ENCODE measurements around the gene TIMM44.

DNA sequence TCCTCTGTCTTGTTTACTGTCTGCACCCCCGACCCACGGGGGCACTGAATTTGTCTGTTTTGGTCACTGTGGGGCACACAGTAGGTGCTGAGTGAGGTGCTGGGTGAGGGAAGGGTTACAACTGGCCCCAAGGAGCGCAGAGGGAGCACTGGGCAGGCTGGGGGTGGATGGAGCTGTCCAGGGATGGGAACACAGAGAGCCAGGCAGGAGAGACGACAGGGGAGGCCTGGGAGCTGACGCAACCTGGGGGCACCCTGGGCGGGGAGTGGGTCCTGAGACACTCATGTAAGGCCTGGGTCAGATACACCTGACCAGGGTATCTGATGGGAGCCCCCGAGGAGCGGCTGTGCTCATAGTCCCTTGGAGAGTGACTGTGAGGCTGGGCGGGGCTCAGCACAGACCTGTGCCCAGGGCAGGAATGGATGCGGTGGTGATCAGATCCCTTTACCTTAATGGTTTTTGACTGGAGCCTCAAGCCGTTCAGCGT lies 37.2 kb upstream of the TIMM44 start:
- TF ChIP-seq, protein P1, sequence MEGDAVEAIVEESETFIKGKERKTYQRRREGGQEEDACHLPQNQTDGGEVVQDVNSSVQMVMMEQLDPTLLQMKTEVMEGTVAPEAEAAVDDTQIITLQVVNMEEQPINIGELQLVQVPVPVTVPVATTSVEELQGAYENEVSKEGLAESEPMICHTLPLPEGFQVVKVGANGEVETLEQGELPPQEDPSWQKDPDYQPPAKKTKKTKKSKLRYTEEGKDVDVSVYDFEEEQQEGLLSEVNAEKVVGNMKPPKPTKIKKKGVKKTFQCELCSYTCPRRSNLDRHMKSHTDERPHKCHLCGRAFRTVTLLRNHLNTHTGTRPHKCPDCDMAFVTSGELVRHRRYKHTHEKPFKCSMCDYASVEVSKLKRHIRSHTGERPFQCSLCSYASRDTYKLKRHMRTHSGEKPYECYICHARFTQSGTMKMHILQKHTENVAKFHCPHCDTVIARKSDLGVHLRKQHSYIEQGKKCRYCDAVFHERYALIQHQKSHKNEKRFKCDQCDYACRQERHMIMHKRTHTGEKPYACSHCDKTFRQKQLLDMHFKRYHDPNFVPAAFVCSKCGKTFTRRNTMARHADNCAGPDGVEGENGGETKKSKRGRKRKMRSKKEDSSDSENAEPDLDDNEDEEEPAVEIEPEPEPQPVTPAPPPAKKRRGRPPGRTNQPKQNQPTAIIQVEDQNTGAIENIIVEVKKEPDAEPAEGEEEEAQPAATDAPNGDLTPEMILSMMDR (IDR thresholded peaks at IDR 0.05), result no peak
- no peak for TF ChIP-seq POLR2A (IDR thresholded peaks at IDR 0.05)

All from tibial nerve (tissue), 3 donors.